ENCODE results near the gene UTP3. TPM values are rescaled to one million over a fixed set of nuclear protein-coding genes. Genes with fewer than 3 reads are reported as not detected.
"Not testable (repeated sequence)": the region's sequence is repeated elsewhere in the genome, so short reads cannot be mapped to it uniquely, and the experiment has no call there.

Gene UTP3
- total and polyA plus RNA-seq, 3 experiments from 2014 or later = 14.9 to 43.4 (median 42.5) TPM

GRCh38 chr4:70722199-70722791, 34.0 kb downstream of the UTP3 start:
- H3K4me3 ChIP-seq (ENCODE audit: low read length) = no peak overlapping the region
- DNase-seq = peak in 3 of 5 donors; percentile 32 to 78 (median 38)
- ChIA-PET POLR2A (interaction anchor here (1.4 to 1.6 kb wide), 2 partner anchors 14 to 17 kb away, joined by 3 to 4 read pairs; no protein-coding TSS in a partner anchor), CTCF (interaction anchor here (1.1 to 6.9 kb wide), 4 partner anchors 14 to 70 kb away, joined by 3 to 51 read pairs (median 8); partner anchors contain the start of gene UTP3)
- Mint-ChIP-seq H3K27ac (peak overlapping the region in 6 of 8 donors; percentile 17 to 86 (median 78)), H3K4me3 (peak overlapping the region in 5 of 7 donors; percentile 2 to 68 (median 61)), H3K9me3 (no peaks in the 10 kb centered on the region), H3K36me3 (peaks cover 0 to 2% (median 0%) of the 10 kb centered on the region in 3 donors), H3K4me1 (peaks cover 14 to 33% (median 22%) of the 10 kb centered on the region in 3 donors), H3K27me3 (no peaks in the 10 kb centered on the region)
- no peaks in the 10 kb centered on the region for H3K36me3 ChIP-seq (ENCODE audit: insufficient read depth, low read length)
- H3K4me1 ChIP-seq (ENCODE audit: insufficient read depth, low read length) = peaks cover 17% of the 10 kb centered on the region
- no peaks in the 10 kb centered on the region for H3K9me3 ChIP-seq (ENCODE audit: low read length)
- H3K27me3 ChIP-seq (ENCODE audit: insufficient read depth, low read length, poor library complexity, severe bottlenecking) = no peaks in the 10 kb centered on the region
- H3K27ac ChIP-seq (ENCODE audit: low read depth, low read length) = no peak overlapping the region

- no peak overlapping the region for H3K27ac Mint-ChIP-seq
- Histone ChIP-seq H3K27me3 (ENCODE audit: insufficient read depth, low read length, poor library complexity, severe bottlenecking) (no peaks in the 10 kb centered on the region), H3K4me1 (ENCODE audit: insufficient read depth, low read length) (peaks cover 17% of the 10 kb centered on the region), H3K9me3 (ENCODE audit: low read length) (no peaks in the 10 kb centered on the region), H3K36me3 (ENCODE audit: insufficient read depth, low read length) (no peaks in the 10 kb centered on the region), H3K4me3 (ENCODE audit: low read length) (no peak overlapping the region), H3K27ac (ENCODE audit: low read depth, low read length) (no peak overlapping the region)
- CTCF ChIA-PET = interaction anchor here (1.1 to 6.9 kb wide), 3 partner anchors 9 to 12 kb away, joined by 3 to 51 read pairs (median 3); no protein-coding TSS in a partner anchor
- POLR2A ChIA-PET = interaction anchor here (0.5 to 1.3 kb wide), 3 partner anchors 10 to 205 kb away, joined by 3 to 4 read pairs (median 4); no protein-coding TSS in a partner anchor
- H3K4me1 Mint-ChIP-seq = peaks cover 14 to 23% (median 18%) of the 10 kb centered on the region in 3 donors
- no peaks in the 10 kb centered on the region for H3K27me3 Mint-ChIP-seq
- DNase-seq = no peak
- H3K9me3 Mint-ChIP-seq = no peaks in the 10 kb centered on the region
- H3K36me3 Mint-ChIP-seq = peaks cover 0 to 4% (median 2%) of the 10 kb centered on the region in 3 donors
- H3K4me3 Mint-ChIP-seq = no peak overlapping the region
Observed at GRCh38 chr4:70724463-70724862, 36.1 kb downstream of the UTP3 start.

GRCh38 chr4:70725633-70726032, 37.3 kb downstream of the UTP3 start:
- peaks cover 17% of the 10 kb centered on the region for H3K4me1 ChIP-seq (ENCODE audit: insufficient read depth, low read length)
- H3K36me3 ChIP-seq (ENCODE audit: insufficient read depth, low read length) = no peaks in the 10 kb centered on the region
- ChIA-PET CTCF (interaction anchor here (6.9 kb wide), 1 partner anchor 11 kb away, joined by 51 read pairs; no protein-coding TSS in a partner anchor), POLR2A (interaction anchor here (0.6 kb wide), 1 partner anchor 10 kb away, joined by 3 read pairs; no protein-coding TSS in a partner anchor)
- no peaks in the 10 kb centered on the region for H3K27me3 Mint-ChIP-seq
- H3K9me3 Mint-ChIP-seq = no peaks in the 10 kb centered on the region
- no peak overlapping the region for H3K4me3 Mint-ChIP-seq
- no peaks in the 10 kb centered on the region for H3K27me3 ChIP-seq (ENCODE audit: insufficient read depth, low read length, poor library complexity, severe bottlenecking)
- H3K9me3 ChIP-seq (ENCODE audit: low read length) = no peaks in the 10 kb centered on the region
- peak overlapping the region in 1 of 8 donors; percentile 71 for H3K27ac Mint-ChIP-seq
- no peak overlapping the region for H3K27ac ChIP-seq (ENCODE audit: low read depth, low read length)
- H3K4me3 ChIP-seq (ENCODE audit: low read length) = no peak overlapping the region
- H3K4me1 Mint-ChIP-seq = peaks cover 13 to 23% (median 18%) of the 10 kb centered on the region in 3 donors
- DNase-seq = no peak
- H3K36me3 Mint-ChIP-seq = peaks cover 0 to 4% (median 2%) of the 10 kb centered on the region in 3 donors

GRCh38 chr4:70726515-70726914, 38.2 kb downstream of the UTP3 start:
- POLR2A ChIA-PET; H3K36me3 ChIP-seq (ENCODE audit: insufficient read depth, low read length); H3K9me3 ChIP-seq (ENCODE audit: low read length); H3K27ac ChIP-seq (ENCODE audit: low read depth, low read length); H3K27me3 Mint-ChIP-seq; H3K9me3 Mint-ChIP-seq; H3K27ac Mint-ChIP-seq; H3K4me3 Mint-ChIP-seq; H3K27me3 ChIP-seq (ENCODE audit: insufficient read depth, low read length, poor library complexity, severe bottlenecking); H3K36me3 Mint-ChIP-seq; DNase-seq; H3K4me3 ChIP-seq (ENCODE audit: low read length): not testable (repeated sequence)
- CTCF ChIA-PET = interaction anchor here (6.9 kb wide), 1 partner anchor 10 kb away, joined by 51 read pairs; no protein-coding TSS in a partner anchor
- H3K4me1 Mint-ChIP-seq = peaks cover 13 to 21% (median 15%) of the 10 kb centered on the region in 3 donors
- peaks cover 17% of the 10 kb centered on the region for H3K4me1 ChIP-seq (ENCODE audit: insufficient read depth, low read length)

GRCh38 chr4:70728091-70728490, 39.8 kb downstream of the UTP3 start:
- Mint-ChIP-seq H3K27ac (no peak overlapping the region), H3K4me3 (no peak overlapping the region), H3K9me3 (no peaks in the 10 kb centered on the region), H3K4me1 (peaks cover 5 to 17% (median 10%) of the 10 kb centered on the region in 3 donors), H3K27me3 (no peaks in the 10 kb centered on the region), H3K36me3 (peaks cover 0 to 4% (median 2%) of the 10 kb centered on the region in 3 donors)
- Histone ChIP-seq H3K4me3 (ENCODE audit: low read length) (no peak overlapping the region), H3K36me3 (ENCODE audit: insufficient read depth, low read length) (no peaks in the 10 kb centered on the region), H3K4me1 (ENCODE audit: insufficient read depth, low read length) (peaks cover 1% of the 10 kb centered on the region), H3K27ac (ENCODE audit: low read depth, low read length) (no peak overlapping the region), H3K9me3 (ENCODE audit: low read length) (no peaks in the 10 kb centered on the region), H3K27me3 (ENCODE audit: insufficient read depth, low read length, poor library complexity, severe bottlenecking) (no peaks in the 10 kb centered on the region)
- no peak for DNase-seq
- ChIA-PET CTCF (interaction anchor here (1.7 kb wide), 1 partner anchor 8 kb away, joined by 6 read pairs; no protein-coding TSS in a partner anchor), POLR2A (no interaction called here)

- H3K36me3 ChIP-seq (ENCODE audit: insufficient read depth, low read length); H3K27me3 Mint-ChIP-seq; H3K36me3 Mint-ChIP-seq; H3K4me3 Mint-ChIP-seq; CTCF ChIA-PET; H3K27ac ChIP-seq (ENCODE audit: low read depth, low read length); H3K27me3 ChIP-seq (ENCODE audit: insufficient read depth, low read length, poor library complexity, severe bottlenecking); H3K4me3 ChIP-seq (ENCODE audit: low read length); DNase-seq; H3K9me3 ChIP-seq (ENCODE audit: low read length); H3K9me3 Mint-ChIP-seq: not testable (repeated sequence)
- H3K27ac Mint-ChIP-seq = peak overlapping the region in 4 of 8 donors; percentile 25 to 62 (median 54)
- peaks cover 42 to 53% (median 48%) of the 10 kb centered on the region in 3 donors for H3K4me1 Mint-ChIP-seq
- peaks cover 47% of the 10 kb centered on the region for H3K4me1 ChIP-seq (ENCODE audit: insufficient read depth, low read length)
- POLR2A ChIA-PET = interaction anchor here (0.6 kb wide), 1 partner anchor 105 kb away, joined by 9 read pairs; no protein-coding TSS in a partner anchor
Observed at GRCh38 chr4:70732878-70733277, 44.5 kb downstream of the UTP3 start.

- H3K36me3 ChIP-seq (ENCODE audit: insufficient read depth, low read length) = no peaks in the 10 kb centered on the region
- Mint-ChIP-seq H3K4me1 (peaks cover 42 to 53% (median 48%) of the 10 kb centered on the region in 3 donors), H3K27me3 (no peaks in the 10 kb centered on the region), H3K27ac (peak overlapping the region; percentile 77 to 95 (median 88)), H3K36me3 (no peaks in the 10 kb centered on the region), H3K4me3 (peak overlapping the region; percentile 60 to 83 (median 75)), H3K9me3 (no peaks in the 10 kb centered on the region)
- ChIA-PET POLR2A (interaction anchor here (0.6 to 4.0 kb wide), 8 partner anchors 10 to 578 kb away, joined by 3 to 47 read pairs (median 5); partner anchors contain the start of genes GRSF1 and UTP3), CTCF (interaction anchor here (0.6 to 6.0 kb wide), 16 partner anchors 11 to 259 kb away, joined by 3 to 93 read pairs (median 8); partner anchors contain the start of genes DCK, GRSF1, MOB1B and RUFY3)
- no peaks in the 10 kb centered on the region for H3K27me3 ChIP-seq (ENCODE audit: insufficient read depth, low read length, poor library complexity, severe bottlenecking)
- peak overlapping the region; percentile 60 for H3K27ac ChIP-seq (ENCODE audit: low read depth, low read length)
- DNase-seq = peak in 4 of 5 donors; percentile 10 to 68 (median 62)
- peaks cover 50% of the 10 kb centered on the region for H3K4me1 ChIP-seq (ENCODE audit: insufficient read depth, low read length)
- no peaks in the 10 kb centered on the region for H3K9me3 ChIP-seq (ENCODE audit: low read length)
- peak overlapping the region; percentile 66 for H3K4me3 ChIP-seq (ENCODE audit: low read length)
Observed at GRCh38 chr4:70734168-70734954, 46.0 kb downstream of the UTP3 start.
